ENCODE results near the gene SYT7.
A peak's percentile ranks its signal among the peaks of the same experiment; 100 is the strongest.

Gene SYT7, protein sequence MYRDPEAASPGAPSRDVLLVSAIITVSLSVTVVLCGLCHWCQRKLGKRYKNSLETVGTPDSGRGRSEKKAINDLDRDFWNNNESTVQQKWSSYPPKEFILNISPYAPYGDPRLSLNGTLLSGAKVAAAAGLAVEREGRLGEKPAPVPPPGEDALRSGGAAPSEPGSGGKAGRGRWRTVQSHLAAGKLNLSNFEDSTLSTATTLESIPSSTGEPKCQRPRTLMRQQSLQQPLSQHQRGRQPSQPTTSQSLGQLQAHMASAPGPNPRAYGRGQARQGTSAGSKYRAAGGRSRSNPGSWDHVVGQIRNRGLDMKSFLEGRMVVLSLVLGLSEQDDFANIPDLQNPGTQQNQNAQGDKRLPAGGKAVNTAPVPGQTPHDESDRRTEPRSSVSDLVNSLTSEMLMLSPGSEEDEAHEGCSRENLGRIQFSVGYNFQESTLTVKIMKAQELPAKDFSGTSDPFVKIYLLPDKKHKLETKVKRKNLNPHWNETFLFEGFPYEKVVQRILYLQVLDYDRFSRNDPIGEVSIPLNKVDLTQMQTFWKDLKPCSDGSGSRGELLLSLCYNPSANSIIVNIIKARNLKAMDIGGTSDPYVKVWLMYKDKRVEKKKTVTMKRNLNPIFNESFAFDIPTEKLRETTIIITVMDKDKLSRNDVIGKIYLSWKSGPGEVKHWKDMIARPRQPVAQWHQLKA

DNA sequence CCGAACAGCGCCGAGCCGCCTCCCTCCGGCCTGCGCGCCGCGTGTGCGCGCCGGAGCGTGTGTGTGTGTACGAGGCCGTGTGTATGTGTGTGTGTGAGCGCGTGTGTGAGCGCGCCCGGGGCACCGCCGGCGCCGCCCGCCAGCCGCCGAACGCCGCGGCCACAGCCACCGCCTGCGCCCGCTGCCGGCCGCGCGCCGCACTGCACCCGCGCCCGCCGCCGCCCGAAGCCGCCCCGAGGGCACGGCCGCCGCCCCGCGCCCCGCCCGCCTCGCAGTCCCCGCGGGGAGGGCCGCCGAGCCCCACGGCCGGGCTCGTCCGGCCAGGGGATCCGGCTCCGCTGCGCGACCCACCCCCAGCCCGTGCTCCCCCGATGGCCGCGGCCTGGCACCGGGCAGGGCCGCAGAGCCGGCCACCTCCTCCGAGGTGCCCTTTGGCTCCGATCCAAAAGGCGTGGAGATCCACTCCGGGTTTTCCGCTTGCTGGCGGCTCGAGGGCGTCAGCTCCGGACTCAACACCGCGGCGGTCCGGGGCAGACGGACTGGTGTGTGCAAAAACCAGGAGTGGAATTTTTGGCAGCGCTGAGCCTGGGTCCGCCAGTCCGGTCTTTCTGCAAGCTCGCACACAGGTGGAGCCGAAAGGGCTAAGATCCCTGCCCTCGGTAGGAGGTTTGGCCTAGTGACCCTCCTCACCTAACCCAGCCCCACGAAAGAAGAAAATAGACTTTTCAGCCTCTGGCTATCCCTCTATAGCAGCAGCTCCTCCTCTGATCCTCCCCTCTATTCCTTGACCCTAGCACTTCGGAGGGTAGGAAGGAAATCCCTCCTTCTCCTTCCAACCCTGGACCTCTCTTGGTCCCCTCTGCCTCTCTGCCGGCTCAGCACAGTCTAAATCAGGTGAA, at the start of gene SYT7:
Gene SYT7 (minus strand): TSS at position 47 of the 899 bp plus-strand sequence. CDS start 256 bp downstream, outside the sequence.
- H3K27ac Mint-ChIP-seq: peak within 1 kb of the TSS; percentile 16
- H3K27me3 Mint-ChIP-seq: peaks cover 7% of the 10 kb centered on the region
- H3K4me3 Mint-ChIP-seq: peak within 1 kb of the TSS; percentile 81
- H3K36me3 Mint-ChIP-seq: no peaks in the 10 kb centered on the region
- peaks cover 15% of the 10 kb centered on the region for H3K4me1 Mint-ChIP-seq (ENCODE audit: low read depth)
- no peaks in the 10 kb centered on the region for H3K9me3 Mint-ChIP-seq (ENCODE audit: low read depth)

DNA sequence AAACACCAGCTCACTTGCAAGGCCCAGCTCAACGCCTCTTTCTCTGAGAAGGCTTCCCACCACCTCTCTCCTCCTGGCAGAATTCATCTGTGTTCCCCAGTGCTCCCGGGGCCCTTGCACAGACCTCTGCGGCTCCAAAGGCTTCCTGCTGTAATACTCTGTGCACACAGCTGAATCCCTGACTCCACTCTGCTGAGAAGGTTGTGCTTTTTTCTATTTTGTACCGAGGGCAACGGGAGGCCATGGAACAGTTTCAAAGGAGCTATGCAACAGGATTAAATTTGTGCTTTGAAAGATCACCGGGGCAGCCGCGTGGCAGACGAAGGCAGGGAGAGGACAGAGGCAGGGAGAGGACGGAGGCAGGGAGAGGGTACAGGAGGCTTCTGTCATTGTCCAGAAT, 49.2 kb upstream of the SYT7 start:
- H3K27ac Mint-ChIP-seq: no peak overlapping the region
- peaks cover 3% of the 10 kb centered on the region for H3K27me3 Mint-ChIP-seq
- no peaks in the 10 kb centered on the region for H3K9me3 Mint-ChIP-seq (ENCODE audit: low read depth)
- H3K4me3 Mint-ChIP-seq: no peak overlapping the region
- H3K36me3 Mint-ChIP-seq: no peaks in the 10 kb centered on the region
- no peaks in the 10 kb centered on the region for H3K4me1 Mint-ChIP-seq (ENCODE audit: low read depth)

DNA sequence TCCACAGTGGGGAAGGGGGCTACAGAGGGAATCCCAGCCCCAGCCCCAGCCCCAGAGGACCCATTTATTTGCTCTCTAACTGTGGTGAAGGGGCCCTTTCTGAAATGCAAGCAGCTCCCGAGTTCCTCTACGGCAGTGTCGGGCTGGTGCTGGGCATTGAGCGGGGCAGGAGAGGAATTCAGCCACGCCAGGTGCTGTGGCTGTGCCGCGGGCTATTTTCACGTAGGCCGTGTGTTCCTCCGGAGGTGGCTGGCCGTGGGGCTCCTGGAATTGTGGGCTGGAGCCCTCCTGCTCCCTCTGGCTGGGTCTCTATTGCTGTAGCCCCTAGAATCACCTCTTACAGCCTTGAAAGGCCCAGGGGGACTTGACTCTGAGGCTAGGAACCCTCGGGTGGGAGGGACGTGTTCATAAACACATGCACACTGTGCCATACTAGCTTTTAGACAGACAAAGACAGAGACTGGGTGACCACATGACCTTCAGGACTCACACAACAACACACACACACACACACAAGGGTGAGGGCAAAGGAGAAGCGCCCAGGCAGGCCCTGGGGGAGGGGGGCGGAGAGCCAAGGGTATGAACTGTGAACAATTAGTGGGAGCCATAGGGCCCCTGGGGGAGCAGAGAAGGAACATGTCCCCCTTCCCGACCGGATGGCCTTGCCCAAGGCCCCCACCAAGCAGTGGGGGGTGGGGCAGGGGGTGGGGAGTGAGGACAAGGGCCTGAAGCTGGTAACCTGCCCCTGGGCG, 48.4 kb upstream of the SYT7 start:
- peaks cover 3% of the 10 kb centered on the region for H3K27me3 Mint-ChIP-seq
- H3K4me3 Mint-ChIP-seq: no peak overlapping the region
- no peaks in the 10 kb centered on the region for H3K4me1 Mint-ChIP-seq (ENCODE audit: low read depth)
- H3K36me3 Mint-ChIP-seq: no peaks in the 10 kb centered on the region
- no peaks in the 10 kb centered on the region for H3K9me3 Mint-ChIP-seq (ENCODE audit: low read depth)
- H3K27ac Mint-ChIP-seq: no peak overlapping the region

DNA sequence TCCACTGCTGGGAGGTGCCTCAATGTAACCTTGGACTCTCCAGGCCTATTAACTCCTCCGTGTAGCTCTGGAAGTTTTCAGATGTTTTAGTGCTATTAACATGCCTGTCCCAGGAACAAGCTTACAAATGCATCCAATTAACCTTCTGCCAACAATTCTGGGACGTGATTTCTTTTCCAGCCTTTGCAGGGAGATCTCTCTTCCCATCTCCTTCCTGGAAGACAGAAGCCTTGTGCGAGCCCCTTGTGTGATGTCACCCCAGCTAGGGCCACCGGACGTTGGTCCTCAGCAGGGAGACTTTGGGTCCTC, 47.7 kb upstream of the SYT7 start:
- Mint-ChIP-seq H3K4me3 (no peak overlapping the region), H3K9me3 (ENCODE audit: low read depth) (no peaks in the 10 kb centered on the region), H3K27me3 (peaks cover 3% of the 10 kb centered on the region), H3K27ac (no peak overlapping the region), H3K4me1 (ENCODE audit: low read depth) (no peaks in the 10 kb centered on the region), H3K36me3 (no peaks in the 10 kb centered on the region)

DNA sequence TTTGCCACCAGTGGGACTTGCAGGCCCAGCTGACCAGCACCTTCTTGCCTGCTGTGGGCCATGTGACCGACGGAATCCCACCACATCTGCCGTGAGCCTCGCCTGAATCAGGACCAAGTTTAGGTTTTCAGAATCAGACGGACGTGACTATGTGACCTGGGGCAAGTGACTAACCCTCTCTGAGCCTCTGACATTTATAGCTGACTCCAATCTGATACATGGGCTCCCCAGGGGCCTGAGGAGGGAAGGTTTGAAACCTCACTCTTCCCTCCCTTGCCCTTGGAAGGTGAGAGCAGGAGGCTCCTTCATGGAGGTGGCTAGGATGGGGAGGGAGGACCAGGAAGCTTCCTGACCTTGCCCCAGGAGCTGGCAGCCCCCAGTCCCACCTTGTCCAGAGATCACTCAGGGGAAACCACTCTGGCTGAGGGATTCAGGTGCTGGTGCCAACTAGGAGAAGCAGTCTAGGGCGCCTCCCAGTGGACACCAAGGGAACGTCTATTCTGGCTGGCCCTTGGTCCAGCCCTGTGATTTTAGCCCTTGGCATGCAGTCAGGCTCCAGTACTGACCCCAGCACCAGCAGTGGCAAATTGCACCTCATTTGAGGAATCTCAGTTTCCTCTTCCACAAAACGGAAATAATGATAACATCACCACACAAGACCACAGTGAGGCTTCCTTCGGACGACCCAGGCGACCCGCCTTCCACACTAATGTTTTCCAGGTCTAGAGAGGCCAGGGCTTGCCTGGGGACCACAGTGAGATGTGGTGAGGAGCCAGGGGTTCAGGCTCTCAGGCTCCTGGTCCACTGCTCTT, 47.2 kb upstream of the SYT7 start:
- Mint-ChIP-seq H3K27ac (no peak overlapping the region), H3K4me1 (ENCODE audit: low read depth) (no peaks in the 10 kb centered on the region)

DNA sequence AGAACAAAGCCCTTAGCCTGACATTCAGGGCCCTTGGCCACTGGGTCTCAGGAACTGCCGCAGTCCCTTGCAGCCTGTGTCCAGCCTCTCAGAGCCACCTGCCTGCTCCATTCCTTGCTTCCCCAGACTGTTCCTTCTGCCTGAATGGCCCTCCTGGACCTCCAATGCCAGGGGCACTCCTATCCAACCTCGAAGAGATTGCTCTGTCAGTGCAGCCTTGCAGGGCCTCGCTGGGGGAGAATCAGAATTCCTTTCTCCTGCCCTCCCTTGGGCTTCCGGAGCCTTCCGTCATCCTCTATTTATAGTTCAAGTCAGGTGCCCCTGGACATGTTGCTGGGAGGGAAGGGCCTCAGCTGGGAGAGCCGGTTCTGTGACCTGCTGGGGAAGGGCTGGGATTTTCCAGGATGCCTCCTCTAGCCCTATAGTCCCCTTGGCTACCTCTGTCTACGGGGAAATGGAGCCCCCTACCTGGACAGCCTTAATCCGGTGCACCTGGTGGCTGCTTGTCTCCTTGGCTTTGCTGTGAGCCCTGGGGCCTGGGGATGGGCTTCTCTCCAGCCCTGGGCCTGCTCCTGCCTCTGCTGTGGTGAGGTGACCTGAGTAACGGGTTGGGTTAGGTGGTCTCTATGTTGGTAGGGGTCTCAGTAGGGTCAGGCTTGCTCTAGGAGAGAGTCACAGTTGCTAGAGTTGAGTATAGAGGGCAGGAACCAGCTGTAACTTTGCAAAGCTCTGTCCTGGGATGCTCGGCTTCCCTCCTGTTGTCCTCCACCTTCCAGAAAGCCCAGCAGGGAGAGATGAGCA, 45.9 kb upstream of the SYT7 start:
- H3K36me3 Mint-ChIP-seq: no peaks in the 10 kb centered on the region
- H3K9me3 Mint-ChIP-seq (ENCODE audit: low read depth): no peaks in the 10 kb centered on the region
- H3K27me3 Mint-ChIP-seq: peaks cover 4% of the 10 kb centered on the region
- H3K4me3 Mint-ChIP-seq: no peak overlapping the region
- no peaks in the 10 kb centered on the region for H3K4me1 Mint-ChIP-seq (ENCODE audit: low read depth)
- no peak overlapping the region for H3K27ac Mint-ChIP-seq

More for the DNA sequence above, 47.2 kb upstream of the SYT7 start:
- Mint-ChIP-seq H3K9me3 (ENCODE audit: low read depth) (no peaks in the 10 kb centered on the region), H3K36me3 (no peaks in the 10 kb centered on the region), H3K4me3 (no peak overlapping the region), H3K27me3 (peaks cover 3% of the 10 kb centered on the region)

DNA sequence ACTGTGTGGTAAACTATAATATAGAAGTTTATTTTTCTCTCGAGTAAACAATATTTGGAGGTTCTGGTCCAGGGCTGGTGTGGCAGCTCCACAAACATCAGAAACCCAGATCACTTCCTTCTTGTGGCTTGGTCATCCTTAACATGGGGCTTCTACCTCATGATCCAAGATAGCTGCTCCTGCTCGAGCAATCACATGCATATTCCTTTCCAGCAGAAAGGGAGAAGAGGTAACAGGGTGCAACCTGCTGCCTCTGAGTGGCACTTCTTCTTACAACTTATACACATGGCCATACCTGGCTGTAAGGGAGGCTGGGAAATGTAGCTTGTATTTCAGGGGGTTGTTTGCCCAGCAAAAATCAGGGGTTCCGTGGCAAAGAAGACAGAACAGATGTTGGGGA, 44.6 kb upstream of the SYT7 start:
- Mint-ChIP-seq H3K4me3 (no peak overlapping the region), H3K9me3 (ENCODE audit: low read depth) (no peaks in the 10 kb centered on the region), H3K36me3 (no peaks in the 10 kb centered on the region), H3K27ac (no peak overlapping the region), H3K4me1 (ENCODE audit: low read depth) (no peaks in the 10 kb centered on the region), H3K27me3 (peaks cover 4% of the 10 kb centered on the region)

DNA sequence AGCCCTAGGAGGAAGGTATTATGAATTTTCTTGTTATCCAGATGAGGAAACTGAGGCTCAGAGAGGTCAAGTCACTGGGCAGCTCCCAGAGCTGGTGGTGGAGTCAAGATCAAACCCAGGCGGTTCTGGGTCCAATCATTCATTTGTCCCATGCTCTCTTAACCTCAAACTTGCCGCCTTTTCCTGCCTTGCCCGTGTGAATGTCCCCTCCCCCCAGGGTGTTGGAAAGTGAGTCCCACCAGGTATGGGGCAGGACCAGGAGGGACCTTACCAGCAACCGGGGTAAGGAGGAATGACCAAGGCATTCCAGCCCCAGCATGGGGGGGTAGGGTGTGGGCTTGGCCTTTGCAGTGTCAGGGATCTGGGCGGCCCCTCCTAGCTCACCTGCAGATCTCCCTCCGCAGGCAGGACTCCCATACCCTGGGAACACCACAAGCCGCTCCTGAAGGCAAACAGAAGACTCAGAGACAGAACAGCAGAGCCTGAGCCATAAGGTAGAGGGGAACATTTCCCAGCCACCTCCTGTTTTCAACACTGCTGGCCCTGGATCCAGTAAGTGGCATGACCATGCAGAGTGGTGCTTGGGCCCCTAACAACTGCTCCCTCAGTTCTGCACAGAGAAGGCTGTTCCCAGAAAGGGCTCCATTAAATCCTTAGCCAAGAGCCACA, 41.2 kb upstream of the SYT7 start:
- Mint-ChIP-seq H3K36me3 (no peaks in the 10 kb centered on the region), H3K27me3 (peaks cover 7% of the 10 kb centered on the region), H3K4me1 (ENCODE audit: low read depth) (no peaks in the 10 kb centered on the region), H3K27ac (no peak overlapping the region), H3K9me3 (ENCODE audit: low read depth) (no peaks in the 10 kb centered on the region), H3K4me3 (no peak overlapping the region)

DNA sequence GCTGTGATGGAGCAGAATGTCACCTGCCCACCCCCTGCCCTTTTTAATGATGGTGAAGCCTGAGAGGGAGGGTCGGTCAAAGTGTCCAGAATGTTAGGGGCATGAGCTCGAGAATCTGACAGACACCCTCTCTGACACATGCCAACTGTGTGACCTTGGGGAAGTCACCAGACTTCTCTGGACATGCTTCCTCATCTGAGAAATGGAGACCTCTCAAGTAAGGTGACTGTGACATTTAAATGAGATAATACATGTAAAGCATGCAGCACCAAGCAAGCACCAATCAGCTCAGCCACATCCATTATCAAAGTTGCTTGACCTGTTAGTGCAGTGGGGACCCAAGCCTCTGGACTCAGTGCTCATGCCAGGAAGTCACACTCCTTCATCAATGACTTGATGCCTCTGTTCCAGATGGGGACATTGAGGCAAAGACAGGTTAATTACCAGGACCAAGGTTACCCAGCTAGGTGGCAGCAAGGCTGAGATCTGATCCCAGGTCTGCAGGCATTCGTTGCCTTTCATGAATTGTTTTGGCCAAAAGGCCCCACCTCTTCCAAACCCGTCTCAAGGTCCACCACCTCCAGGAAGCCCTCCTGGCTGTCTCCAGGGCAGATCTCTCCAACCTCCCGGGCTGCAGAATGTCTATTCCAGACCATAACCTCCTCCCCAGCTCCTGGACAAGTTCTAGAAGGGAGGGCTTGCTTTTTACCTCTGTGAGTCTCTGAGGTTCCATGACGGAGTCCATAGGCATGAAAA, 38.8 kb upstream of the SYT7 start:
- no peak overlapping the region for H3K4me3 Mint-ChIP-seq
- no peaks in the 10 kb centered on the region for H3K9me3 Mint-ChIP-seq (ENCODE audit: low read depth)
- no peaks in the 10 kb centered on the region for H3K36me3 Mint-ChIP-seq
- peak overlapping the region; percentile 12 for H3K27ac Mint-ChIP-seq
- H3K4me1 Mint-ChIP-seq (ENCODE audit: low read depth): no peaks in the 10 kb centered on the region
- H3K27me3 Mint-ChIP-seq: peaks cover 4% of the 10 kb centered on the region

DNA sequence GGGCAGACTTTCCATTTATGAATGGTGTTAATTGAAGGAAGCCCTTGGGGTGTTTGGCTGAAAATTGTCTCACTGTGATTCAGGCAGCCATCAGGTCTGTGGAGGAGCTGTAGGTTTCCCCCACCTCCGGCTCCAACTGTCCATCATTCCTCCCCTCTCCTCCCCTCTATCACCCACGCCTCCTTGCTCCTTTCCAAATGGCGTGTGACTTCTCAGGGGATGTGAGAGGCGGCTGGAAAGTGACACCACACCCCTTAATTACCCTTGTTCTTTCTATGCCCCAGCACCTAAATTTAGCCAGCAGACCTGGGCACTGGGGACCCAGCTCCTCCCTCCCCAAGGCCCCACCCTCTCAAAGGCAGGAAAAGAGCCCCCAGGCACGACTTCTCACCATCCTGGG, 38.1 kb upstream of the SYT7 start:
- no peaks in the 10 kb centered on the region for H3K4me1 Mint-ChIP-seq (ENCODE audit: low read depth)
- H3K9me3 Mint-ChIP-seq (ENCODE audit: low read depth): no peaks in the 10 kb centered on the region
- peaks cover 5% of the 10 kb centered on the region for H3K27me3 Mint-ChIP-seq
- no peak overlapping the region for H3K27ac Mint-ChIP-seq
- H3K4me3 Mint-ChIP-seq: no peak overlapping the region
- no peaks in the 10 kb centered on the region for H3K36me3 Mint-ChIP-seq

DNA sequence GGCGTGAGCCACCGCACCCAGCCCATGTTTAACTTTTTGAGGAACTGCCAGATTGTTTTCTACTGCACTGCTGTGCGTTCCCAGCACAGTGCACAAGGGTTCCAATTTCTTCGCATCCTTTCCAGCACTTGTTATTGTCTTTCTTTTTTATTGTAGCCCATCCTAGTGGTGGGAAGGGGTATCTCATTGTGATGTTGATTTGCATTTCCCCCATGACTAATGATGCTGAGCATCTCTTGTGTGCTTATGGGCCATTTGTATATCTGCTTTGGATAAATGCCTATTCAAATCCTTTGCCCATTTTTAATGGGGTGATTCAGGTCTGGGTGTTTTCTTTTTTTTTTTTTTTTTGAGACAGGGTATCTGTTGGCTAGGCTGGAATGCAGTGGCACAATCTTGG, 36.6 kb upstream of the SYT7 start:
- Mint-ChIP-seq H3K27me3 (peaks cover 5% of the 10 kb centered on the region), H3K9me3 (ENCODE audit: low read depth) (no peaks in the 10 kb centered on the region), H3K4me3 (no peak overlapping the region), H3K36me3 (no peaks in the 10 kb centered on the region), H3K27ac (no peak overlapping the region), H3K4me1 (ENCODE audit: low read depth) (no peaks in the 10 kb centered on the region)

DNA sequence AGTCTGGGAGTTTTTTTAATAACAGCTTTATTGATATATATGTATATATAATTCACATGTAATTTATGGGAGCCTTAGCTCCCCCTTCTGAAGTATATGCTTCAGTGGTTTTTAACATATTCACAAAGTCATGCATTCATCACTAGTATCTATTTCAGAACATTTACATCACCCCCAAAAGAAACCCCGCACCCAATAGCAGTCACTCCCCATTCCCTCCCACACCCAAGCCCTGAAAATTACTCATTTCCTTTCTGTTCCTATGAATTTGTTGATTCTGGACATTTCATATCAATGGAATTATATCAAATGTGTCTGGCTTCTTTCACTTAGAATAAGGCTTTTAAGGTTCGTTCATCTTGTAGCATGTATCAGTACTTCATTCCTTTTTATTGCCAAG, 35.6 kb upstream of the SYT7 start:
- Mint-ChIP-seq H3K4me1 (ENCODE audit: low read depth) (no peaks in the 10 kb centered on the region), H3K4me3 (no peak overlapping the region), H3K27ac (no peak overlapping the region), H3K9me3 (ENCODE audit: low read depth) (no peaks in the 10 kb centered on the region), H3K36me3 (no peaks in the 10 kb centered on the region), H3K27me3 (peaks cover 10% of the 10 kb centered on the region)
